OCI-LY1 (cell line): ENCODE measurements around the gene NUDT17.

ENCODE experiments used
- H2AFZ ChIP-seq: fragments of 200-600 bp; sonication (generic), shearing (Covaris generic); 2 replicates; pipeline ENCODE4 v1.6.0; 2014; ENCODE audit warnings: antibody characterized with exemption, mild to moderate bottlenecking, low read length
- H3F3A ChIP-seq: fragments of 200-600 bp; sonication (generic), shearing (Covaris generic); 2 replicates; pipeline ENCODE4 v1.6.0; 2014; ENCODE audit warnings: mild to moderate bottlenecking, antibody characterized with exemption, low read length, moderate library complexity; ENCODE audit not compliant: insufficient read depth
- H3K27ac ChIP-seq: fragments of 200-600 bp; sonication (generic); 2 replicates; pipeline ENCODE4 v1.5.1; 2014; ENCODE audit warnings: low read length, mixed run types, mild to moderate bottlenecking, low read depth; ENCODE audit not compliant: poor library complexity, severe bottlenecking
- H3K27me3 ChIP-seq: fragments of 200-600 bp; sonication (generic); 2 replicates; pipeline ENCODE4 v1.6.0; 2014; ENCODE audit warnings: antibody characterized with exemption, mild to moderate bottlenecking, low read length, moderate library complexity; ENCODE audit not compliant: insufficient read depth
- H3K36me3 ChIP-seq: fragments of 200-600 bp; sonication (generic); 2 replicates; pipeline ENCODE4 v1.6.1; 2014; ENCODE audit warnings: mild to moderate bottlenecking, antibody characterized with exemption, low read length, moderate library complexity, mixed read lengths; ENCODE audit not compliant: insufficient read depth
- H3K4me1 ChIP-seq: fragments of 200-600 bp; sonication (generic); 2 replicates; pipeline ENCODE4 v1.5.1; 2014; ENCODE audit warnings: mild to moderate bottlenecking, low read length, moderate library complexity; ENCODE audit not compliant: insufficient read depth, severe bottlenecking
- H3K4me2 ChIP-seq: fragments of 200-600 bp; sonication (generic), shearing (Covaris generic); 2 replicates; pipeline ENCODE4 v1.6.1; 2014; ENCODE audit warnings: low read length
- H3K4me3 ChIP-seq: fragments of 200-600 bp; sonication (generic); 2 replicates; pipeline ENCODE4 v1.5.1; 2014; ENCODE audit warnings: low read length, low read depth, mild to moderate bottlenecking, mixed read lengths; ENCODE audit not compliant: poor library complexity, severe bottlenecking
- H3K79me2 ChIP-seq: fragments of 200-600 bp; shearing (Covaris generic); 2 replicates; pipeline ENCODE4 v1.6.1; 2016; ENCODE audit warnings: mixed run types, low read length, mixed read lengths; ENCODE audit not compliant: insufficient read depth
- H3K9ac ChIP-seq: fragments of 200-600 bp; sonication (generic), shearing (Covaris generic); 2 replicates; pipeline ENCODE4 v1.6.1; 2014; ENCODE audit warnings: mild to moderate bottlenecking, low read length, mixed read lengths
- H3K9me2 ChIP-seq: fragments of 200-600 bp; sonication (generic), shearing (Covaris generic); 2 replicates; pipeline ENCODE4 v1.6.1; 2014; ENCODE audit warnings: low read depth, mild to moderate bottlenecking, low read length, mixed read lengths
- H3K9me3 ChIP-seq: fragments of 200-600 bp; shearing (Covaris generic); 2 replicates; pipeline ENCODE4 v1.6.1; 2014; ENCODE audit warnings: low read length, mixed read lengths
- H4K20me1 ChIP-seq: fragments of 200-600 bp; sonication (generic), shearing (Covaris generic); 2 replicates; pipeline ENCODE4 v1.6.0; 2016; ENCODE audit warnings: mild to moderate bottlenecking, low read length; ENCODE audit not compliant: insufficient read depth
- EZH2 ChIP-seq: fragments of 200-600 bp; sonication (generic), shearing (Covaris generic); IDR thresholded peaks from 2 replicates; pipeline ENCODE4 v1.8.0; 2017; ENCODE audit warnings: borderline replicate concordance, mixed run types, mild to moderate bottlenecking, antibody characterized with exemption, low read length, moderate library complexity, mixed read lengths
- TF ChIP-seq, protein P1 (sequence below): fragments of 200-600 bp; sonication (generic), shearing (Covaris generic); IDR thresholded peaks from 2 replicates; pipeline ENCODE4 v1.5.1; 2017; ENCODE audit warnings: mild to moderate bottlenecking, antibody characterized with exemption, low read length, moderate library complexity, mixed read lengths

The NUDT17 gene, protein sequence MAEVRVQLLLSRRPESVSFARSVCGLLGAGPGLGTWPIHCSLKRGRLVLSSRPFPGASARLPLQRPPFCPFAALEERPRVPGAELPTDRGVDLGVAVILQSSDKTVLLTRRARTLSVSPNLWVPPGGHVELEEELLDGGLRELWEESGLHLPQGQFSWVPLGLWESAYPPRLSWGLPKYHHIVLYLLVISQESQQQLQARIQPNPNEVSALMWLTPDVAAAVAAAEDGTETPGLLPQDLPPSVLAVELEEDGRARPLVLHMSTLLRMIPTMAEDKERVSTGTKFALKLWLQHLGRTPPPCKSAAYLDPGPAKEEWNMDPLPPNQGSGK

DNA sequence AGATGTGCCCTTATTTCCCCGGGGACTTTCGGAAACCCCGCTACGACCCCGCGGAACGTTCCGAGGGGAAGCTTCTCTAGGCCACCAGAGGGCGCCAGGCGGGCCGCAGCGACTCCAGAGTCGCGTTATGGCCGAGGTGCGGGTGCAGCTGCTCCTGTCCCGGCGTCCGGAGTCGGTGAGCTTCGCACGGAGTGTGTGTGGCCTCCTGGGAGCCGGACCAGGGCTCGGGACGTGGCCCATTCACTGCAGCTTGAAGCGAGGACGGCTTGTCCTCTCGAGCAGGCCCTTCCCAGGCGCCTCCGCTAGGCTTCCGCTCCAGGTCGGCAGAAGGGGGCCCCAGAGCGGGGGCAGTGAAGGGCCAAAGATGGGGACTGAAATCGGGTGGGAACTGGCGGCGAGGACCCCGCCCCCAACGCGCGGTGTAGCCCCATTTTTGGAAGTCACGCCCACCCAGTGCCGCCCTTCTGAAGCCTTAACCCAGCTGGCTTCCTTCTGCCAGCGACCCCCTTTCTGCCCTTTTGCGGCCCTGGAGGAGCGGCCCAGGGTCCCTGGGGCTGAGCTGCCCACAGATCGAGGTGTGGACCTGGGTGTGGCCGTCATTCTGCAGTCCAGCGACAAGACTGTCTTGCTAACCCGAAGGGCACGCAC, at the start of gene NUDT17:
Gene NUDT17 (plus strand): TSS at position 117 of the 648 bp plus-strand sequence. CDS start 11 bp downstream, at position 128.
- H3K4me3 ChIP-seq: peak within 1 kb of the TSS; percentile 66
- no peaks in the 10 kb centered on the region for H3K79me2 ChIP-seq
- peaks cover 17% of the 10 kb centered on the region for H3K4me1 ChIP-seq
- peak within 1 kb of the TSS; percentile 66 for H3K27ac ChIP-seq
- peak within 1 kb of the TSS; percentile 72 for H3K4me2 ChIP-seq
- H3F3A ChIP-seq: no peaks in the 10 kb centered on the region
- no peaks in the 10 kb centered on the region for H3K27me3 ChIP-seq
- peaks cover 41% of the 10 kb centered on the region for H3K36me3 ChIP-seq
- no peaks in the 10 kb centered on the region for H3K9me3 ChIP-seq
- H2AFZ ChIP-seq: no peak within 1 kb of the TSS
- H3K9me2 ChIP-seq: no peaks in the 10 kb centered on the region
- TF ChIP-seq, protein P1, sequence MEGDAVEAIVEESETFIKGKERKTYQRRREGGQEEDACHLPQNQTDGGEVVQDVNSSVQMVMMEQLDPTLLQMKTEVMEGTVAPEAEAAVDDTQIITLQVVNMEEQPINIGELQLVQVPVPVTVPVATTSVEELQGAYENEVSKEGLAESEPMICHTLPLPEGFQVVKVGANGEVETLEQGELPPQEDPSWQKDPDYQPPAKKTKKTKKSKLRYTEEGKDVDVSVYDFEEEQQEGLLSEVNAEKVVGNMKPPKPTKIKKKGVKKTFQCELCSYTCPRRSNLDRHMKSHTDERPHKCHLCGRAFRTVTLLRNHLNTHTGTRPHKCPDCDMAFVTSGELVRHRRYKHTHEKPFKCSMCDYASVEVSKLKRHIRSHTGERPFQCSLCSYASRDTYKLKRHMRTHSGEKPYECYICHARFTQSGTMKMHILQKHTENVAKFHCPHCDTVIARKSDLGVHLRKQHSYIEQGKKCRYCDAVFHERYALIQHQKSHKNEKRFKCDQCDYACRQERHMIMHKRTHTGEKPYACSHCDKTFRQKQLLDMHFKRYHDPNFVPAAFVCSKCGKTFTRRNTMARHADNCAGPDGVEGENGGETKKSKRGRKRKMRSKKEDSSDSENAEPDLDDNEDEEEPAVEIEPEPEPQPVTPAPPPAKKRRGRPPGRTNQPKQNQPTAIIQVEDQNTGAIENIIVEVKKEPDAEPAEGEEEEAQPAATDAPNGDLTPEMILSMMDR: peak; percentile 95
- no peak for TF ChIP-seq EZH2
- H3K9ac ChIP-seq: peak within 1 kb of the TSS; percentile 69
- H4K20me1 ChIP-seq: no peaks in the 10 kb centered on the region

DNA sequence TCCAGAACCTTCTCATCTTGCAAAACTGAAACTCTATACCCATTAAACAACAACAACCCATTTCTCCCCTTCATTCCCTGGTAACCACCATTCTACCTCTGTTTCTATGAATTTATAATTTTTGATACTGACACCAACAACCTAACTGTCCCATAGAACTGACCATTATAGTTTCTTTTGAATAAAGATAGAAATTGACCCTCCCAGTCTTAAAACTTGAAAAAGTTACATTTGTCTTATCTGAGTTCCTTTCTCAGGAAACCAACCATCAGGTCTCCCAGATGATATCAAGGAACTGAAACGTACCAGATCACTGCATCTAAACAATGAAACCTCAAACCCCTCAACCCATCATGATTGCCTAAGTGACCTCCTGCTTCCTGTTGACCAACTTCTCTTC, 48.7 kb upstream of the NUDT17 start:
- no peaks in the 10 kb centered on the region for H3F3A ChIP-seq
- no peak overlapping the region for H3K4me2 ChIP-seq
- no peaks in the 10 kb centered on the region for H3K4me1 ChIP-seq
- H3K79me2 ChIP-seq: no peaks in the 10 kb centered on the region
- no peak overlapping the region for H3K9ac ChIP-seq
- no peak overlapping the region for H2AFZ ChIP-seq
- no peaks in the 10 kb centered on the region for H3K27me3 ChIP-seq
- peaks cover 19% of the 10 kb centered on the region; the same call in 1 of the 2 replicates for H3K9me3 ChIP-seq
- no peak overlapping the region for H3K4me3 ChIP-seq
- no peak overlapping the region for H3K27ac ChIP-seq
- H3K36me3 ChIP-seq: peaks cover 8% of the 10 kb centered on the region; the same call in 1 of the 2 replicates
- no peaks in the 10 kb centered on the region for H3K9me2 ChIP-seq
- H4K20me1 ChIP-seq: no peaks in the 10 kb centered on the region
- TF ChIP-seq, protein P1: no peak
- TF ChIP-seq EZH2: no peak

DNA sequence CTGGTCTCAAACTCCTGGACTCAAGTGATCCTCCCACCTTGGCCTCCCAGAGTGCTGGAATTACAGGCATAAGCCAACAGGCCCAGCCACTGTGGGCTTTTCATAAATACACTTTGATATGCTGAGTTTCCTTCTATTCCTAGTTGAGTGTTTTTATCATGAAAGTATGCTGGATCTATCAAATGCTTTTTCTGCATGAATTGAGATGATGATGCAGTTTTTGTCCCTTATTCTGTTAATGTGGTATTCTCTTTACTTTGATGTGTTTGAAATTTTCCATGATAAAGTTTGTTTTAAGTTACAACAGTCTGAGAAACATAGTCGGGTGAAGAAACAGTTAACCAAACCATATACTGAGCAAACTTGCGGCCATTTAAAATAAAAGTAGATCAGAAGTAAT, 45.6 kb upstream of the NUDT17 start:
- H3K9me3 ChIP-seq: peaks cover 19% of the 10 kb centered on the region; the same call in 1 of the 2 replicates
- 0 out of 2 replicates have a peak, but pooled peaks cover 5% of the 10 kb centered on the region for H3K79me2 ChIP-seq
- no peak overlapping the region for H3K27ac ChIP-seq
- H3K9ac ChIP-seq: no peak overlapping the region
- no peak overlapping the region for H3K4me2 ChIP-seq
- H3F3A ChIP-seq: no peaks in the 10 kb centered on the region
- H3K4me1 ChIP-seq: peaks cover 10% of the 10 kb centered on the region
- no peaks in the 10 kb centered on the region for H4K20me1 ChIP-seq
- no peaks in the 10 kb centered on the region for H3K27me3 ChIP-seq
- TF ChIP-seq, protein P1: no peak
- no peak for TF ChIP-seq EZH2
- no peak overlapping the region for H2AFZ ChIP-seq
- no peaks in the 10 kb centered on the region for H3K9me2 ChIP-seq
- H3K36me3 ChIP-seq: peaks cover 8% of the 10 kb centered on the region; the same call in 1 of the 2 replicates
- H3K4me3 ChIP-seq: no peak overlapping the region
